Immature natural killer cell (primary cell): ENCODE measurements around the gene PIM1. TPM values are rescaled to one million over a fixed set of nuclear protein-coding genes. Genes with fewer than 3 reads are reported as not detected.
A peak's percentile ranks its signal among the peaks of the same experiment; 100 is the strongest.

Experiments used
- DNase-seq, 3 donors: peaks; one replicate each; pipeline ENCODE4 v3.0.0; 2022; ENCODE audit warnings: mixed read lengths in 1 of 3
- H3K27ac Mint-ChIP-seq, 6 donors: one replicate each; pipeline ENCODE4 v1.8.0; 2020; ENCODE audit warnings: mixed read lengths in 6 of 6, mild to moderate bottlenecking in 5 of 6, inconsistent platforms in 4 of 6, moderate library complexity in 3 of 6
- H3K27me3 Mint-ChIP-seq, 3 donors: one replicate each; pipeline ENCODE4 v1.8.0; 2020 to 2021; ENCODE audit warnings: low read depth in 3 of 3, mild to moderate bottlenecking in 3 of 3, mixed read lengths in 3 of 3, moderate library complexity in 3 of 3, inconsistent platforms in 1 of 3
- H3K36me3 Mint-ChIP-seq, 3 donors: one replicate each; pipeline ENCODE4 v1.8.0; 2020; ENCODE audit warnings: mixed read lengths in 3 of 3, inconsistent platforms in 2 of 3, mild to moderate bottlenecking in 2 of 3
- H3K4me1 Mint-ChIP-seq, 2 donors: one replicate each; pipeline ENCODE4 v1.8.0; 2020; ENCODE audit warnings: inconsistent platforms in 2 of 2, mild to moderate bottlenecking in 2 of 2, mixed read lengths in 2 of 2, moderate library complexity in 1 of 2
- H3K4me3 Mint-ChIP-seq, 5 donors: one replicate each; pipeline ENCODE4 v1.8.0; 2020; ENCODE audit warnings: mild to moderate bottlenecking in 5 of 5, mixed read lengths in 5 of 5, inconsistent platforms in 3 of 5, moderate library complexity in 3 of 5
- H3K9me3 Mint-ChIP-seq, 6 donors: one replicate each; pipeline ENCODE4 v1.8.0; 2020; ENCODE audit warnings: mild to moderate bottlenecking in 6 of 6, mixed read lengths in 6 of 6, inconsistent platforms in 4 of 6, moderate library complexity in 3 of 6
- polyA plus RNA-seq, 3 donors: library from polyadenylated mRNA; unstranded; fragments of 300-500 nt; fragmentation: Illumina TruSeq; gene quantifications; one replicate each; pipeline ENCODE4 v1.2.3, GENCODE V29; 2021

PIM1 gene
- polyA plus RNA-seq, 3 donors from 2014 or later = 90.5 to 197 (median 117) TPM

DNA sequence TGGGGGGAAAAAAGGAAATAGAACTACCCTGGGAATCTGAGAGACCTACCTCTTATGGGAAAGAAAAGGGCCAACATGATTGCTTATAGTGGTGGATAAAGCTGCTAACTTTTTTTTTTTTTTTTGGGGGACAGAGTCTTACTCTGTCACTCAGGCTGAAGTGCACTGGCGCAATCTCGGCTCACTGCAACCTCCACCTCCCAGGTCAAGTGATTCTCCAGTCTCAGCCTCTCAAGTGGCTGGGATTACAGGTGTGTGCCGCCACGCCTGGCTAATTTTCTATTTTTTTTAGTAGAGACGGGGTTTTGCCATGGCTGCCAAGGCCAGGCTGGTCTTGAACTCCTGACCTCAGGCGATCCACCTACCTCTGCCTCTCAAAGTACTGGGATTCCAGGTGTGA lies 48.1 kb downstream of the PIM1 start:
- no peaks in the 10 kb centered on the region for H3K36me3 Mint-ChIP-seq
- H3K4me1 Mint-ChIP-seq = peaks cover 10 to 20% of the 10 kb centered on the region in 2 donors
- H3K9me3 Mint-ChIP-seq = no peaks in the 10 kb centered on the region
- peaks cover 1 to 3% (median 2%) of the 10 kb centered on the region in 3 donors for H3K27me3 Mint-ChIP-seq
- no peak overlapping the region for H3K4me3 Mint-ChIP-seq
- no peak overlapping the region for H3K27ac Mint-ChIP-seq
- no peak for DNase-seq

- H3K4me1 Mint-ChIP-seq = peaks cover 10 to 21% of the 10 kb centered on the region in 2 donors
- no peak overlapping the region for H3K4me3 Mint-ChIP-seq
- DNase-seq = no peak
- no peak overlapping the region for H3K27ac Mint-ChIP-seq
- no peaks in the 10 kb centered on the region for H3K36me3 Mint-ChIP-seq
- H3K27me3 Mint-ChIP-seq = peaks cover 1 to 3% (median 2%) of the 10 kb centered on the region in 3 donors
- no peaks in the 10 kb centered on the region for H3K9me3 Mint-ChIP-seq
Observed at GRCh38 chr6:37218511-37218910, 48.6 kb downstream of the PIM1 start.

- Mint-ChIP-seq H3K36me3 (no peaks in the 10 kb centered on the region), H3K9me3 (no peaks in the 10 kb centered on the region), H3K4me3 (peak overlapping the region; percentile 86 to 95 (median 92))
Observed at GRCh38 chr6:37221585-37222124, 51.7 kb downstream of the PIM1 start.

GRCh38 chr6:37222125-37222967 lies 52.4 kb downstream of the PIM1 start:
- peak; percentile 58 to 68 (median 59) for DNase-seq
- H3K27ac Mint-ChIP-seq = peak overlapping the region in 5 of 6 donors; percentile 13 to 77 (median 73)
- peaks cover 10 to 21% of the 10 kb centered on the region in 2 donors for H3K4me1 Mint-ChIP-seq
- no peaks in the 10 kb centered on the region for H3K36me3 Mint-ChIP-seq
- no peaks in the 10 kb centered on the region for H3K9me3 Mint-ChIP-seq
- peaks cover 0 to 2% (median 2%) of the 10 kb centered on the region in 3 donors for H3K27me3 Mint-ChIP-seq
- peak overlapping the region; percentile 86 to 95 (median 92) for H3K4me3 Mint-ChIP-seq

More at GRCh38 chr6:37221585-37222124, 51.7 kb downstream of the PIM1 start:
- Mint-ChIP-seq H3K4me1 (peaks cover 10 to 21% of the 10 kb centered on the region in 2 donors), H3K27me3 (peaks cover 0 to 2% (median 2%) of the 10 kb centered on the region in 3 donors), H3K27ac (peak overlapping the region in 5 of 6 donors; percentile 37 to 76 (median 70))
- no peak for DNase-seq

- H3K9me3 Mint-ChIP-seq = no peaks in the 10 kb centered on the region
- peak overlapping the region; percentile 86 to 95 (median 92) for H3K4me3 Mint-ChIP-seq
- no peaks in the 10 kb centered on the region for H3K36me3 Mint-ChIP-seq
- peaks cover 10 to 21% of the 10 kb centered on the region in 2 donors for H3K4me1 Mint-ChIP-seq
- peaks cover 0 to 2% (median 2%) of the 10 kb centered on the region in 3 donors for H3K27me3 Mint-ChIP-seq
- no peak for DNase-seq
- peak overlapping the region in 3 of 6 donors; percentile 13 to 77 (median 14) for H3K27ac Mint-ChIP-seq
Observed at GRCh38 chr6:37222992-37223391, 53.0 kb downstream of the PIM1 start.

Other genes starting within 250 kb of the PIM1 start
- 1 to 10 TPM; 3.6 to 6.9 (median 3.6) TPM for gene PI16, start 215.4 kb upstream of the PIM1 start, polyA plus RNA-seq
- 100 to 1,000 TPM in 1 of 3 donors, 10 to 100 TPM in 2; 86.0 to 116 (median 94.7) TPM for gene MTCH1, start 184.0 kb upstream of the PIM1 start, polyA plus RNA-seq
- gene FGD2, start 164.5 kb upstream of the PIM1 start, polyA plus RNA-seq = 1 to 10 TPM in 2 of 3 donors, under 1 TPM in 1; 0.77 to 3.6 (median 1.9) TPM
- gene TBC1D22B, start 87.6 kb downstream of the PIM1 start, polyA plus RNA-seq = 1 to 10 TPM; 4.3 to 8.4 (median 7.2) TPM
- gene TMEM217, start 88.0 kb downstream of the PIM1 start, polyA plus RNA-seq = under 1 TPM in 2 of 3 donors, not detected in 1; 0.23 to 0.32 TPM
- 10 to 100 TPM; 15.2 to 26.4 (median 25.8) TPM for gene RNF8, start 183.8 kb downstream of the PIM1 start, polyA plus RNA-seq